ENCODE data around the gene PNPLA7.
"Not testable (repeated sequence)": the region's sequence is repeated elsewhere in the genome, so short reads cannot be mapped to it uniquely, and the experiment has no call there.

- not testable (repeated sequence) for TF ChIP-seq CTCF, POLR2A (IDR thresholded peaks at IDR 0.05)
These were observed 31.3 kb downstream of the PNPLA7 start for GRCh38 chr9:137518661-137519459.
